H1 (cell line): Measurements from ENCODE around the gene HOXB7.

ENCODE experiments used
- EGR1 ChIP-seq: IDR thresholded peaks from 2 replicates; pipeline ENCODE4 v1.6.1; 2011; ENCODE audit warnings: low read depth, low read length, borderline replicate concordance
- MAFK ChIP-seq: IDR thresholded peaks from 2 replicates; pipeline ENCODE4 v1.6.1; 2012; ENCODE audit warnings: low read depth, mild to moderate bottlenecking, improper control_type of control experiment, low read length
- POLR2AphosphoS5 ChIP-seq: IDR thresholded peaks from 2 replicates; pipeline ENCODE4 v1.6.1; 2011; ENCODE audit warnings: low read depth, low read length
- RFX5 ChIP-seq: IDR thresholded peaks from 2 replicates; pipeline ENCODE4 v1.6.1; 2011; ENCODE audit warnings: low read depth, low read length, improper control_type of control experiment, borderline replicate concordance
- TF ChIP-seq, protein P1 (sequence below), 3 experiments: IDR thresholded peaks; 1 replicate in 2 of 3; 2 replicates in 1 of 3; pipeline versions ENCODE4 v1.5.1 to v1.6.1; 2011; ENCODE audit warnings: low read length in 3 of 3, mild to moderate bottlenecking in 3 of 3, inconsistent platforms in 2 of 3, low read depth in 1 of 3, moderate library complexity in 1 of 3; ENCODE audit not compliant: insufficient read depth in 1 of 3; ENCODE audit errors: control extremely low read depth in 1 of 3

DNA sequence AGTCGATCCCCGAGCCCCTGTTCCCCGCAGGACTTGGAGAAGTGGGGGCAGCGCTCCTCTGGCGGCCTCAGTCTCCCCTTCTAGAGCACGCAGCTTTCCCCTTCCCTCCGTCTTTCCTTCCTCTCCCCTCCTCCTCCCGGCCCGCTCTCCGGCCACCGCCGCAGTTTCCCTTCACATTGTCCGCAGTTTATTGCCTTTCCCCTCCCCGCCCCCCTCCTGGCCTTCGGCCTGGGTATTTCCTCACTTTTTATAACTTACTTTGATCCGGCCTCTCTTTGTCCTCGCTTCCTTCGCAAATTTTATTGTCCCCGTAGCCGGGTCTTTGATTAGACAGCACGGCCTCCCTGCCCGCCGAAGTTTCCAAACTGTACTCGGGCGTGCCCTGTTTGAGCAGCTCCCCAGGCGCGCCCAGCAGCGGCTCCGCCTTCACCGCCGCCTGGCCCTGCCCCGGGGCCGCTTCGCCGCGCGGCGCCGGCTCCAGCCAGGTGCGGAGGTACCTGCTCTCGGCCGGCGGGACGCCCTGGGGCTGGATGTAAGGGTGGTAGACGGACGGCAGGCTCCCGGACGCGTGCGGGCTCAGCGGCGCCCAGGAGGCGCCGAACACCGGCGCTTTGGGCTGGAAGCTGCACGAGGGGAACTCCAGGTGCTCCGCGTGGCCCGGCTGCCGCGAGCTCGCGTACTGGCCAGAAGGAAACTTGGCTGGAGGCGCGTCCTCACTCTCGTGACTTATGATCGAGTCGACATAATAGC, 14.9 kb upstream of the HOXB7 start:
- TF ChIP-seq EGR1, result no peak
- no peak for TF ChIP-seq POLR2AphosphoS5
- TF ChIP-seq, protein P1, sequence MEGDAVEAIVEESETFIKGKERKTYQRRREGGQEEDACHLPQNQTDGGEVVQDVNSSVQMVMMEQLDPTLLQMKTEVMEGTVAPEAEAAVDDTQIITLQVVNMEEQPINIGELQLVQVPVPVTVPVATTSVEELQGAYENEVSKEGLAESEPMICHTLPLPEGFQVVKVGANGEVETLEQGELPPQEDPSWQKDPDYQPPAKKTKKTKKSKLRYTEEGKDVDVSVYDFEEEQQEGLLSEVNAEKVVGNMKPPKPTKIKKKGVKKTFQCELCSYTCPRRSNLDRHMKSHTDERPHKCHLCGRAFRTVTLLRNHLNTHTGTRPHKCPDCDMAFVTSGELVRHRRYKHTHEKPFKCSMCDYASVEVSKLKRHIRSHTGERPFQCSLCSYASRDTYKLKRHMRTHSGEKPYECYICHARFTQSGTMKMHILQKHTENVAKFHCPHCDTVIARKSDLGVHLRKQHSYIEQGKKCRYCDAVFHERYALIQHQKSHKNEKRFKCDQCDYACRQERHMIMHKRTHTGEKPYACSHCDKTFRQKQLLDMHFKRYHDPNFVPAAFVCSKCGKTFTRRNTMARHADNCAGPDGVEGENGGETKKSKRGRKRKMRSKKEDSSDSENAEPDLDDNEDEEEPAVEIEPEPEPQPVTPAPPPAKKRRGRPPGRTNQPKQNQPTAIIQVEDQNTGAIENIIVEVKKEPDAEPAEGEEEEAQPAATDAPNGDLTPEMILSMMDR (IDR thresholded peaks at IDR 0.05; ENCODE audit: control extremely low read depth in 1 of 3, insufficient read depth in 1 of 3, low read depth in 1 of 3, low read length in 3 of 3), result no peak
- TF ChIP-seq MAFK, result no peak
- TF ChIP-seq RFX5, result no peak
